ENCODE data around the gene ZNF672.
A peak's percentile ranks its signal among the peaks of the same experiment; 100 is the strongest.
"Not testable (repeated sequence)": the region's sequence is repeated elsewhere in the genome, so short reads cannot be mapped to it uniquely, and the experiment has no call there.

ZNF672 gene

DNA sequence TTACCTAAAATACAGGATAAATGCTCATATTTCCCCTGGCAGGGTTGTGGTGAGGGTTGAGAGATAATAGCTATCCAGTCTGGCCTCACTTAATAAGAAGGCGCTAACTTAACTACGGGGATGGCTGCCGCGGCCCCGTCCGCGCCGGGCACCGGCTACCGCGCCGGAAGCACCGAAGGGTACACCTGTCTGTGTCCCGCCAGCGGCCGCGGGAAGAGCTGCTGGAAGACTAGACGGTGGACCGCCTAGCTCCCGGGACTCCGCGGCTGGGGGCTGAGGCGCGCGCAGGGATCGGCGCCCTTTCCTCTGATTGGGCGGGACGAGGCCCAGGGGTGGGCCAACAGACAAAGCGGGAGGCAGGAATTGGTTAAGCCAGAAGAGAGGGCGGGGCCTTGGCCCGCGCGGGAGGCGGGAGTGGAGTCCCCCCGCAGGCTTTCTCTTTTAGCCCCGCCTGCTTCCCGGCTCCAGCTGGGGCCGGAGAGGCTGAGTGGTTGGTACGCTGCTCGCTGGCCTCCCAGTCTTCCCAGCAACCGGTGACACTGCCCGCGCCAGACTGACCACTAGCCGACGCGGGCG, at the start of gene ZNF672:
ZNF672 (plus strand) TSS at position 444 of the 576 bp plus-strand sequence. CDS start 9,051 bp downstream, outside the sequence.
- peak; percentile 98 for DNase-seq

DNA sequence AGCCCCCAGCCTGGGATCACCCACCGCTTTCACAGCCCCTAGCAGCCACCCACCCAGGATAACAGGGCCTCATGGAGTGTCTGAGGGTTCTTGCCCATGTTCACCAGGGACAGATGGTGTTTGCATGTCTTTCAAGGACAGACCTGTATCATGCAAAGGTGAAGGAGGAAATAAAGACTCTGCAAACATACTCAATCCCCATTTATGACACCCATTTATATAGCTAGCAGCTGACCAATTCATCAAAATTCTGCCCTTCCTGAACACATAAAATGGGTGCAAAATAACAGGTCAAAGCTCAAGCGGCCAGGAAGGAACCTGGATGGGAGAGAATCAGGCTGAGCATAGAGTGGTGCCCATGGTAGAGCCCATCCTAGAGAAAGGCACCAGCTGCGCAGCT, 49.7 kb upstream of the ZNF672 start:
- DNase-seq, result no peak

DNA sequence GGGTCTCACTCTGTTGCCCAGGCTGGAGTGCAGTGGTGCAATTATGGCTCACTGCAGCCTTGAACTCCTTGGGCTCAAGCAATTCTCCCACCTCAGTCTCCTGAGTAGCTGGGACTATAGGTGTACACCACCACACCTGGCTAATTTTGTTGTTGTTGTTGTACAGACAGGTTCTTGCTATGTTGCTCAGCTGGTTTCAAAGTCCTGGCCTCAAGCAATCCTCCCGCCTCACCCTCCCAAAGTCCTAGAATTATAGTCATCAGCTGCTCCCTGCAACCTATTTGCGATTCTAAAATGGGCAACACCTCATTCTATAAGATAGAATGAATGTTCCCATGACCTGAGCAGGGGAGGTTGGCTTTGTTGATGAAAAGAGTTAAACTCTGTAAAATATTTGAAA, 48.7 kb upstream of the ZNF672 start:
- not testable (repeated sequence) for DNase-seq

DNA sequence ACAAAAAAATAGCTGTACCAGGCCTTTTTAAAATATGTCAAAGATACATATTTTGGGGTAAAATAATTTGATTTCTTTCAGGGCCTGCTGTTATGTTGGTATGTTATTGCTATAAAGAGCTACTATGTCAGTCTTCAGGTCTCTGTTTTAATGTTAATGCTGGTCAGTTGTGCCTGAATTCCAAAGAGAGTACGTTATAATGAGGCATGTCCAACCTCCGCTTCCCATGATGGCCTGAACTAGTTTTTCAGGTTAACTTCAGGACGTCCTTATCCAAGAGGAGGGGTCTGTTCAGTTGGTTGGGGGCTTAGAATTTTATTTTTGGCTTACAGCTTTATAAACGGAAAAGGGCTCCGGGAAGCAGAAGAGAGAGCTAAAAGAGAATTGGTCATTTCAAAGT, 47.6 kb upstream of the ZNF672 start:
- DNase-seq, result no peak

DNA sequence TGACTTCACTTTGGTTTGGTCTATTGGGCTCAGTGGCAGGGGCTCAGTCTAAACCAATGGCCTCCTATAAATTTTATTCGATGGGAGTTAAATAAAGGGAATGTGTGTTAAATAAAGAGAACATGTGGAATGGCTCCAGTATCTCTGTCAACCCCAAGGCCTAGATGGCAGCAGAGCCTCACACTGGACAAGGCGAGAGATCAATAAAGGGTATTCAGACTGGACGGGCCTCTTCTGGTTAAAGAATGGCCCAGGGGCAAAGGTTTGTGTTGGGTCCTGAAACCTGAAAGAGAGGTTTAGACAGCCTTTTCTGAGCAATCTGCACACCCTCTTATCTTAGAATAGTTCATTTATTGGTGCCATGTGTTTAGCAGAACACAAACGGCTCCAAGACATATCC, 47.0 kb upstream of the ZNF672 start:
- DNase-seq, result no peak

DNA sequence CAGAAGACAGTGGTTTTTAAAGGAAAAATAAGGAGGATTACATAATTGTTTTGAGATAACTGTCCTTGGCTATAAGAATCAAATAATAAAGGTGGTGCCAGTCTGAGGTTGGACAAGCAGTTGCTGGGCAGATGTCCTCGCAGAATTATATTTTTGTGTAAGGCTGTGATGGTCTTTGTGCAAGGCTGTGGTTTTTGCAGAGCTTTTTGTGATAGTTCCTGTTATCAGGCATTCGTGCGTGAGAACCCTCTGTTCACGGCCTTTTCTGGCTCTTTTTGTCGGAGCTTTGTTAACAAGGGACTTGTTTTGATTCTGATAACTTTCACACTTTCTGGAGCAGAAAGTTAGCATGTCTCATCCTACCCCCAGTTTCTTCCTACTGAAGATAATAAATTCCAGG, 45.7 kb upstream of the ZNF672 start:
- DNase-seq, result peak; percentile 57 to 64

DNA sequence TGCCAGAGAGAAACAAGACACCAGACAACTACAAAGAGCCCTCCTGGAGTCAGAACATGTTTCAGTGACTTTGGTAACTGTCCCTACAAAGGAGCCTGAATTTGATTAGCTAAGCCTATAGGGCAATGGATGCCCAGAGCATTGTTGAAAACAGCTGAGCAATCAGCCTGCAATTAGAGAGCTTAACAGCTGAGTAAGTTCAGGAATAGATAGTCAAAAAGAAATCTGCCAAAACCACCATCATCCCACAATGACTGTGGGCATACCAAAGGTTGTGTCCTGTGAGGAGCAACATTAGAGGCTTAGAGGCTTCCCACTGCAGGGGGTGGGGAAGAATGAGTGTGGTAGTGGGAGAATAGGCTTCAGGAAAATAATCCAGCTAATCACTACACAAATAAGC, 44.4 kb upstream of the ZNF672 start:
- no peak for DNase-seq

DNA sequence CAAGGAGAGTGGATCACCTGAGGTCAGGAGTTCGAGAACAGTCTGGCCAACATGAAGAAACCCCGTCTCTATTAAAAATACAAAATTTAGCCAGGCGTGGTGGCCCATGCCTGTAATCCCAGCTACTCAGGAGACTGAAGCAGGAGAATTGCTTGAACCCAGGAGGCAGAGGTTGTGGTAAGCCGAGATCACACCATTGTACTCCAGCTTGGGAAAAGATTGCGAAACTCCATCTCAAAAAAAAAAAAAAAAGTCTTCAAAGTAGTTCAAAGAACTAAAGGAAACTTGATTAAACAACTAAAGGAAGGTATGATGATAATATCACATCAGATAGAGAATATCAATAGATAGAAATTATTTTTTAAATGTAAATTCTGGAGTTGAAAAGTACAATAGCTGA, 43.4 kb upstream of the ZNF672 start:
- DNase-seq, result not testable (repeated sequence)

DNA sequence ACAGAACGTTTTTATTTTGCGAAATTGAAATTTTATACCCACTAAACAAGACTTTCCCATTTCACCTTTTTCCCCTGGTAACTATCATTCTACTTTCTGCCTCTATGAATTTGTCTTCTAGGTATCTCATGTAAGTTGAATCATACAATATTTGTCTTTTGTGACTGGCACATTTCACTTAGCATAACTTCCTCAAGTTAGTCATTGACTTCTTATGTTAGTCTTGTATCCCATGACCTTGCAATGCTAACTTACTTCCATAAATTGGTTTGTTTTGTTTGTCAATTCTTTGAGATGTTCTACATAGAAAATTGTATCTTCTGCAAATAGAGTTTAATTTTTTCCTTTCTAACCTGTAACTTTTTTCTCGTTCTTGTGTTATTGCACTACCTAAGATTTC, 39.2 kb upstream of the ZNF672 start:
- peak; percentile 47 to 73 for DNase-seq

DNA sequence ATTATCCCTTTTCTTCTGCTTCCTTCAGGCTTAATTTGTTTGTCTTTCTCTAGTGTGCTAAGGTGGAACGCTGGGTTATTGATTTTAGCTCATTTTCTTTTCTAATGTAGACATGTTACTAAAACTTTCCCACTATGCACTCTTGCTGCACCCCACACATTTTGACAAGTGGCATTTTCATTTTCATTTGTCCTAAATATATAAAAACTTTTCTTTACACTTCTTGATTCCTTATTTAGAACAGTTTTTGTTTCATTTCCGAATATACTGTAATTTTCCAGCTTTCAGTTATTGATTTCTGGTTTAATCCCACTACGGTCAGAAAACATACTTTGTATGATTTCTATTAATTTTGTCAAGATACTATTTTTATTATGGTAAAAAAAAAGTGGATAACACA, 37.6 kb upstream of the ZNF672 start:
- DNase-seq, result peak in 1 of 2 donors; percentile 23

DNA sequence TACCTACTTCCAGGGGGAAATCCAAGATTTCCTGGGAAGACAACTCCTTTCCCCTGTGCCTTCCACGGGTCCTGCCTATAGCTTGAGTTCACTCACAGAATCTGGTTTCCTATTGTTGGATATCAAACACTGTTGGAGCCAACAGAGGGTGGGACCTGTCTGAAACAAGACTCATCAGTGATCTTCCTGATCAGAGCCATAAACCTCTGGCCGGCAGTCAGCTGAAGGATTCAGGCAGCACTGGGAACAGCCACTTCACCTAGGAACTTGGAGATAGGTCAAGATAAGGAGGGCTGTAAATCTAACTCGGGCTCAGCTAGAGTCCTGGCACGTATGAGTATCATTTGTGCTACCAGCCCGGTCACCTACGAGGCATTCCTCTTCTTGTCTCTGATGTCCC, 35.6 kb upstream of the ZNF672 start:
- no peak for DNase-seq

DNA sequence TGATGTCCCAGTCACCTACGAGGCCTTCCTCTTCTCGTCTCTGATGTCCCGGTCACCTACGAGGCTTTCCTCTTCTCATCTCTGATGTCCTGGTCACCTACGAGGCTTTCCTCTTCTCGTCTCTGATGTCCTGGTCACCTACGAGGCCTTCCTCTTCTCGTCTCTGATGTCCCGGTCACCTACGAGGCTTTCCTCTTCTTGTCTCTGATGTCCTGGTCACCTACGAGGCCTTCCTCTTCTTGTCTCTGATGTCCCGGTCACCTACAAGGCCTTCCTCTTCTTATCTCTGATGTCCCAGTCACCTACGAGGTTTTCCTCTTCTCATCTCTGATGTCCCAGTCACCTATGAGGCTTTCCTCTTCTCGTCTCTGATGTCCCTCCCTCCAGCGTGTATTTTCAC, 34.5 kb upstream of the ZNF672 start:
- not testable (repeated sequence) for DNase-seq

DNA sequence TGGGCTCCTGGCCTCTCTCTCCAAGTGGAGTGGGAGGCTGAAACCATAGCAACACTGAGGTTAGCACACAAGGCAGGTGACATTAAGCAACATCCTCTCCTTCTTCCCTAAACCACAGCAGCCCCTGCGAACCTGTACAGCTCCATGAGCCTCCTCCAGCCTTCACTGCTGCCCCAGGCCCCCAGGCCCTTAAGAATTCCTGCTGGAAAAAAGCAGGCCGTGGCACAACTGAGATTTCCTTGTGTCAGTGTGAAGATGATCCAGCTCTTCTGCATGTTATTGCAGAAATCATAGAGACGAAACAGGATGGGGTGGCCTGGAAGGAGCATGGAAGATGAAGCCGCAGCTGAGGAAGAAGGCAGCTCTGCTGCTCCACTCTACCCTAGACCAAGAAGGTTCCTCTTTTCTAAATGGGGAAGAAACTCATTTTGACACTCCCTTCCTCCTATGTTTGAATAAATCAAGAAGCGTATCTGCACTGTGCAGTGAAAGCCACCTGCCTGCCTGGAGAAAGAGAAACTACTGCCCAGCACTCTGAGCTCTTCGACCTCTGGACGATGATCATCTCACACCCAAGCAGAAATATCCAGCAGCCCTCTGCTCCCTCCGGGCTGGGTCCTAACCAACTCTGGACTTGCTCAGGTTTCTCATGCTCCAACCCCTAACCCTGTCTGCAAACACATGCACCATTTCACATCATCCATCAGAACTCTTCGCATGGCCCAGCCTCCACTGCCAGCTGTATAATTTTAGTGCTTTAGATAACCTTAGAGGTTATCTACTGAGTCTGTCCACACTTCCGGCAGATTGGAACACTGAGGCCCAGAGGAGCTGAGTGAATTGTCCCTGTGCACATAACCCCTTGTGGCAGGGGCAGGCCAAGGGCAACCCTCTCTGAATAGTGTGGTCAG, 33.0 kb upstream of the ZNF672 start:
- peak; percentile 71 to 78 for DNase-seq

DNA sequence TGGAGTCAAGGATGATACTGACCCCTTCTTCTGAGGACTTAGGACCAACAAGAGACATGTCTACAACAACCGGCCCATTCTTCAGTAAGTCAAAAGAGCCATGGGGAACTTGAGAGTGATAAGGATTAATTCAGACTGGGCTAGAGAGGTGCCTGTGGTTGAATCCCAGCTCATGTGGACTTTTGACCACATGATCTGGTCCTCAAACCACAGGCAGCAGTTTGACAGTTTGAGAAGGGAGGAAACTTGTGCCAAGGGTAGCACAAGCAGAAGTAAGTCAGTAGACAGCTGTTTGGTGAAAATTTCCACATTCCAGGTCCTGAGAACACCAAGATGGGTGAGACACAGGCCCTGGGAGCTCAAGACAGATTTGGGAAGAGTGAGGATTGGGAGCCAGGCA, 32.1 kb upstream of the ZNF672 start:
- DNase-seq, result peak; percentile 28 to 31

DNA sequence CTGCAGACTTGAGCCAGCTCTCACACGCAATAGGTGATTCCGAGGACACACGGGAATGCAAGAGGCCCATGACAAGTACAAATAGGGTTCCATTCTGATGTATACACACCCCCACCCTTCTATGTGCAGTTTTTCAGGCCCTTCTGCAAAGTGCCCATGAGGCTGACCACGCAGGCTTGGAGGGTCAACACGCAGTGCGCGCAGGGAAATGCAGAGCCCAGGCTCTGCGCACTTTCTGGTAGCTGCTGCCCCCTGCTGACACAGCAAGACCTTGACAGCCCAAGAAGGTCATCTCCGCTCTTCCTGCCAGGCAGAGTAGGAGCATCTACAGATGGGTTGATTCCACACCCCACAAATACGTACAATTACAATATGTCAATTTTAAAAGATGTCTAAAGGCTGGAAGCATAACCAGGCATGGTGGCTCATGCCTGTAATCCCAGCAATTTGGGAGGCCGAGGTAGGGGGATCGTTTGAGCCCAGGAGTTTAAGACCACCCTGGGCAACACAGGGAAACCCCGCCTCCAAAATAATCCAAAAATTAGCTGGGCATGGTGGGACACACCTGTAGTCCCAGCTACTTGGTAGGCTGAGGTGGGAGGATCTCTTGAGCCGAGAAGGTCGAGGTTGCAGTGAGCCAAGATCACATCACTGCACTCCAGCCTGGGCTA, 30.8 kb upstream of the ZNF672 start:
- DNase-seq, result peak; percentile 48 to 76

DNA sequence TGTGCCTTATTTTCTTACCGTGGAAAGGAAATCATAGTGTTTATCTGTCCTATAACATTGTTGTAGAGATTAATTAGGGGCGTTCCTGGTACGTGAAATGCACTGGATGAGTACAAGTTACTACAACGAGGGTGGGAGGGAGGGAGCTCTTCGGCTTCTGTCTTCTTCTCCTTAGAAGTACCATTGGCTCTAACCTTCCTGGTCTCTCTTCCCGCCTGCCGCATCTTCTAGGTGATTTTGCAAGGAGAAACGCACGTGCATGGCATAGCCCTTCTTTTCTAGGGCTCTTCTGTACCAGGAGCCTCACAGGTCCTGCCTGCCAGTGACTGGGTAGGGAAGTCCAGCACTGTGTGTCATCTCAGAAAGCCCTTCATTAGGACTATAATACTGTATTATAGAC, 29.1 kb upstream of the ZNF672 start:
- no peak for DNase-seq

DNA sequence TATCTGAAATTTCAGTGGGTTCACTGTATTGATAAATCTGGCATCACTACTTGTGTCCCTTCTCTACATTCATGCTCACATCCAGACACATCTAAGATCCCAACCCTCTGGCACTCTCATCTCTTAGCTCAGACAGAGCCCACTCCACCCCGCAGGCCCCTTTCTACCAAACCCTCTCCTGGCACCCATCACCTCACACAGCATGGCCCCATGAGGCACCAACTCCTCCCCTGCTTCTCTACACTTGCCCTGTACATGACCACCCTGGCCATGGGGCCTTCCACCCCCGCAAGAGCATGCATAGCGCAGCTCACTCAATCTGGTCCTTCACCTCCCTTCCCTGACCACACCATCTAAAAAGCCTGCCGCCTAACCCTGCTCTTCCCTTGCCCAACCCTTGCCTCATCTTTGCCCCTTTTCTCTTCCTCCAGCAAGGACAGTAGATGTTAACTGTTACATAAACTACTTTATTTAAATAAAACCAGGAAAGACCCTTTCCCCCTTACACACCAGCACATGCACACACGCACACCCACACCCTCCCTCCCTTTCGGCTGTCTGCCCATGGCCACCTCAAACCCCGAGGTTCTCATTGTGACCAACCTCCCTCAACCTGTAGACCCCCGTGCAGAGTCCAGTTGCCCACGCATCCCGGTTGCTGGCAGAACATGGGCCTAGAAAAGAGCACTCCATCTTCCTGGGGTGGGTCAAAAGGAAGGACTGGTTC, 27.9 kb upstream of the ZNF672 start:
- DNase-seq, result no peak

DNA sequence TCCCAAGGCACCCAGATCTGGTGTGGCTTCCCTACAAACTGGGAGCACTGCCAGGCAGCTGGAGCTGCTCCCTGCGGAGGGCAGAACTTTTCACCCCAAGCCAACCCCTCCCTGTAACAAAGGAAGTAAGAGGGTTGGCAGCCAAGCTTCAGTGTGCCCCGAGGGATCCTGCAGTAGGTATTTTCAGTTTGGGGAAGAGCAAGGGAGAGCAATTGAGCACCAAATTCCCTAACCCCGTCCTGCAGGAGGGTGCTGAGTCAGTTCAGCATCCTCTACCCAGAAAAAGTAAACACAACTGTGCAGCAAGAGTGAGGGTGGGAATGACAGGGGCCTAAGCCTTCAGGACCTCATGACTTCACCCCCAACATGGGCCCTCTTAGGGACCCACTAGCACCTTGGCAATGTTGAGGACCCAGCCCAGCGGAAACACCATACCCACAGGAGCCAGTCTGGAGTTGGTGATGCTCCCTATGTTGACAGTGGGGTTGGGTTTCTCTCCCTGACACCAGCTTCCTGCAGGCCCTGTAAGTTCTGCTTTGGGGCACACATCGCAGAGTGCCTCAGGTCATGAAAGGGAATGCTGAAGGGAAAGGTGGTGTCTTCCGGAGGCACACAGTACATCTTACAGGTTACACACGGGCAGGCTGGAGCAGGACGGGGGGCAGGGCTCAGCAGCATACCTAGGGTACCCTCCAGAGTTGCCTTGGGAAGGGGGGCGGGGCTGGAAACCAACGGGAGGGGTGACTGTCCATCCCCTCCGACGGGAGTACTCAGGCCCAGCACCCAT, 27.1 kb upstream of the ZNF672 start:
- DNase-seq, result no peak

DNA sequence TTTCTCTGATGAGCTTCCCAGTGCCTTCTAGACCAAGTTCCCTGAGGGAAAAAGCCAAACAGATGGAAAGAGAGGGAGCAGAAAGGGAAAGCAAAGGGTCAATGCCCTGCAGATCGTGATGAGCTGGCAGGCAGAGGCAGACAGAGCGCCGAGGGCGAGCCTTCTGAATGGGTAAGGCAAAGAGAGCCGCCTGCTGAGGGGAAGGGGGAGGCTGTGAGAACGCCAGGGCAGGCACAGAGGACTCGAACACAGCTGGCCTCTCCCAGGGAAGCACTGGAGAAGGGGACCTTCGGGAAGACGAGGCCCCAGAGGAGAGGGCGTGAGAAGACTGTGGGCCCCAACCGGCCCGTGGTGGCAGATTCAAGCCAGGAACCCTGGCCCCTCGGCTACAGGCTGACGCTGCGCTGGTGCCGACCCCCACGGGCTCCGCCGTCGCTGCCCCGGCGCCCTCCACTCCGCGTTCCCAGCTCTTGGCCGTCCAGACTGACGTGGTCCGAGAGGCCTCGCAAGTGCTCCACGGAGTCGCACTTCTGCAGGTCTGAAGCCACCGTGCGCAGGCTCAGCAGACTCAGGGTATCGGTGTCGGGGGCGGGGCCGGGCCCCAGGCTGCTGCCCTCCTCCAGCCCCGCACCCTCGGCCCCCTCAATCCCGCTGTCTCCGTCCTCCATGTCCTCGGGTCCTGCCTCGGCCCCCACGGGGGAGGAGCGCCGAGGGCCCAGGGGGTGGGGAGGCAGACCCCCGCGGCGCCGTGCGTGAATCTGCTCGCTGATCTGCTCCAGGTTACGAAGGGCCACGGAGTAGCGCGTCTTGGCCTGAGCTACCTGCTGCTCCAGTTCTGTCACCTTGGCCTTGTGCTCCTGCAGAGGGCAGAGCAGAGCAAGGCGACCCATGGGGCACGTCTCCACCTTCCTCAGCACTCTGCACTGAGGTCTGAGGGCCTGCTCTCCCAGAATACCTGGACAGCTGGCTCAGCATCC, 26.2 kb upstream of the ZNF672 start:
- no peak for DNase-seq

DNA sequence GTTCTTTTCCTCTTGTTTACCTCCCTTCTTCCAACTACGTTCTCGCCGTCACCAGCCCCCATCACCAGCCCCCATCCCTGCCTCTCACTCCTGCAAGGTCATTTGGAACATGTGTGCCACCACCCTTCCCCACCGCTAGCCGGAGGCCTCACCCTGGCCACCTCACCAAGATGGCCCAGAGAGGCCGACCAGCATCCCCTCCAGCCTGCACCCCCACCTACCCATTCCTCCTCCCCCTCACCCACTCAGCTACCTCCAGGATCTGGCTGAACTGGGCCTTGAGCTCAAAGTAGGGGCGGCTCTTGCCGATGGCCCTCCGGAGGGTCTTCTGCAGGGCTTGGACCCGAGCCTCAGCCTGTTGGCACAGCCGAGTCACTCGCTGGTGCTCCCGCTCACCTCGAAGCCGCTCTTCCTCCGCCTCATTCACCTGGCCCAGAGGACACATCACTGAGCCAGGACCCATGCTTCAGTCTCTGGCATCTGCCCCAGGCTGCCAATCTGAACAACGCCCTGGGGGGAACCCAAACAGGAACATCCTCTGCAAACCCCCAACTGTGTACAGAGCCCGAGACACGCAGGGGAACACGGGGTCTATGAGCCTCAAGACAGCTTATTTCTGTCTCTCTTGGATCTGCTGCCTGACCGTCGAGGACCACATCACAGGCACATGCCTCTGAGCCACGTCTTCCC, 25.1 kb upstream of the ZNF672 start:
- DNase-seq, result no peak

Data from inflammatory macrophage treated with lipopolysaccharide for 1 hour (primary cell).